Loucy (cell line): Measurements from ENCODE around the gene MTF1.

ENCODE experiments used
- CTCF ChIP-seq: fragments of 200-600 bp; sonication (generic); conservative IDR thresholded peaks from 2 replicates; pipeline ENCODE4 v1.5.1; 2014; ENCODE audit warnings: mild to moderate bottlenecking, antibody characterized with exemption, low read length
- EZH2phosphoT487 ChIP-seq: fragments of 200-600 bp; IDR thresholded peaks from 2 replicates; pipeline ENCODE4 v1.6.1; 2018; ENCODE audit warnings: antibody characterized with exemption, mild to moderate bottlenecking, moderate library complexity, borderline replicate concordance

- TF ChIP-seq CTCF = no peak
- TF ChIP-seq EZH2phosphoT487 = no peak
These were observed 76.9 kb downstream of the MTF1 start for GRCh38 chr1:37782491-37782890.
